ENCODE results near the gene GALNT10. TPM values are rescaled to one million over a fixed set of nuclear protein-coding genes. Genes with fewer than 3 reads are reported as not detected.

Gene GALNT10
- total and polyA plus RNA-seq, 2 experiments from 2014 or later: 43.0 to 45.9 TPM

DNA sequence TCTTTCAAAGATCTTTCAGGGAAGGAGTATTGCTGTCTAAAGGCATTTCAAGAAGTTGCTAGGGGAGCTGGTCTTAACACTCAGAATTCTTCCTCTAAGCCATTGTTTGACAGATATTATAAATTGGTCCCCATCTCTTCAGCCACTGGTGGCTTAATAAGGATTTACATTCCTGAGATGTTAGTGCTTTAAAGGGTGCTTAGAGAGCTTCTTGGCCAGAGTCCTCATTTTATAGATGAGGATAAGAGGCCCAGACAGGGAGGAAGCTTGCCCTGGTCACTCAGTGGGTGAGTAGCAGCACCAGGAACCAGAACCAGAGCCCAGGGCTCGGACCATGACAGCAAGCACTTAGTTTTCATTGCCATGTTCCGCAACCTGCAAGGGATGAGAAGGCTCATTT, 53.2 kb downstream of the GALNT10 start:
- peaks cover 5% of the 10 kb centered on the region for H3K79me2 ChIP-seq
- H3K36me3 ChIP-seq (replicated peaks; ENCODE audit: insufficient read depth, low read depth): no peaks in the 10 kb centered on the region
- no peak overlapping the region for H3K4me3 ChIP-seq
- no peak overlapping the region for H3K27ac ChIP-seq
- TF ChIP-seq, protein P1, sequence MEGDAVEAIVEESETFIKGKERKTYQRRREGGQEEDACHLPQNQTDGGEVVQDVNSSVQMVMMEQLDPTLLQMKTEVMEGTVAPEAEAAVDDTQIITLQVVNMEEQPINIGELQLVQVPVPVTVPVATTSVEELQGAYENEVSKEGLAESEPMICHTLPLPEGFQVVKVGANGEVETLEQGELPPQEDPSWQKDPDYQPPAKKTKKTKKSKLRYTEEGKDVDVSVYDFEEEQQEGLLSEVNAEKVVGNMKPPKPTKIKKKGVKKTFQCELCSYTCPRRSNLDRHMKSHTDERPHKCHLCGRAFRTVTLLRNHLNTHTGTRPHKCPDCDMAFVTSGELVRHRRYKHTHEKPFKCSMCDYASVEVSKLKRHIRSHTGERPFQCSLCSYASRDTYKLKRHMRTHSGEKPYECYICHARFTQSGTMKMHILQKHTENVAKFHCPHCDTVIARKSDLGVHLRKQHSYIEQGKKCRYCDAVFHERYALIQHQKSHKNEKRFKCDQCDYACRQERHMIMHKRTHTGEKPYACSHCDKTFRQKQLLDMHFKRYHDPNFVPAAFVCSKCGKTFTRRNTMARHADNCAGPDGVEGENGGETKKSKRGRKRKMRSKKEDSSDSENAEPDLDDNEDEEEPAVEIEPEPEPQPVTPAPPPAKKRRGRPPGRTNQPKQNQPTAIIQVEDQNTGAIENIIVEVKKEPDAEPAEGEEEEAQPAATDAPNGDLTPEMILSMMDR (IDR thresholded peaks at IDR 0.05; ENCODE audit: poor library complexity): no peak
- no peak for TF ChIP-seq EZH2phosphoT487 (IDR thresholded peaks at IDR 0.05; ENCODE audit: low read depth, severe bottlenecking, unreplicated experiment)
- TF ChIP-seq EZH2 (IDR thresholded peaks at IDR 0.05; ENCODE audit: borderline replicate concordance): no peak
- no peaks in the 10 kb centered on the region for H3K9me3 ChIP-seq (ENCODE audit: low read depth)
- no peak overlapping the region for H3K4me2 ChIP-seq
- 70% methylated on average over 2 of the region's 2 CpGs for WGBS (ENCODE audit: low lambda C conversion rate, missing lambda C conversion rate)
- H2AFZ ChIP-seq: no peak overlapping the region
- no peaks in the 10 kb centered on the region for H3K27me3 ChIP-seq
- DNase-seq (ENCODE audit: low spot score): no peak
- H4K20me1 ChIP-seq (ENCODE audit: insufficient read depth, poor library complexity, severe bottlenecking): no peaks in the 10 kb centered on the region
- peaks cover 27% of the 10 kb centered on the region for H3K4me1 ChIP-seq (ENCODE audit: insufficient read depth)
- H3K9me2 ChIP-seq (replicated peaks; ENCODE audit: insufficient read depth): no peaks in the 10 kb centered on the region

DNA sequence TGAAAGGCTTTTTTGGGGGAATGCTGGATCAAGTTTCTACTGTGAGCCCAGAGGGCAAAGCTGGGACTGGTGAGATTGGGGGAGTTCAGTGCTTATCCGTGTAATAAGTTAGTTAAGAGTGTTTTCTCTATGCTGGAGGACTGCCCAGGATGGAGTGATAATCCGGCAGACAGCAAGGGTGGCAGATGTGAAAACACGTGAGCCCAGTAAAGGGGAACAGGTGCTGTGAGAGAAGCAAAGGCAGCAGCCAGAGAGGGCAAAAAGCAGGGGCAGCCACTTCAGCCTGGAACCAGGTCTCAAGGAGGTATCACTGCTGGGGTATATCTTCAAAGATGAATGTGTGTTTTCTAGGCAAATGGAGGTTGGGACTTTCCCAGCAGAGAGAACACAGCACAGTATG, 53.9 kb downstream of the GALNT10 start:
- no peaks in the 10 kb centered on the region for H4K20me1 ChIP-seq (ENCODE audit: insufficient read depth, poor library complexity, severe bottlenecking)
- H3K79me2 ChIP-seq: peaks cover 5% of the 10 kb centered on the region
- H3K27me3 ChIP-seq: no peaks in the 10 kb centered on the region
- no peak overlapping the region for H3K27ac ChIP-seq
- no peak for DNase-seq (ENCODE audit: low spot score)
- peaks cover 27% of the 10 kb centered on the region for H3K4me1 ChIP-seq (ENCODE audit: insufficient read depth)
- TF ChIP-seq EZH2 (IDR thresholded peaks at IDR 0.05; ENCODE audit: borderline replicate concordance): no peak
- no peak for TF ChIP-seq EZH2phosphoT487 (IDR thresholded peaks at IDR 0.05; ENCODE audit: low read depth, severe bottlenecking, unreplicated experiment)
- H3K9me2 ChIP-seq (replicated peaks; ENCODE audit: insufficient read depth): no peaks in the 10 kb centered on the region
- no peak overlapping the region for H3K4me3 ChIP-seq
- no peak overlapping the region for H3K4me2 ChIP-seq
- H3K36me3 ChIP-seq (replicated peaks; ENCODE audit: insufficient read depth, low read depth): no peaks in the 10 kb centered on the region
- H2AFZ ChIP-seq: no peak overlapping the region
- no peaks in the 10 kb centered on the region for H3K9me3 ChIP-seq (ENCODE audit: low read depth)
- WGBS (ENCODE audit: low lambda C conversion rate, missing lambda C conversion rate): 73% methylated on average over 3 of the region's 3 CpGs

DNA sequence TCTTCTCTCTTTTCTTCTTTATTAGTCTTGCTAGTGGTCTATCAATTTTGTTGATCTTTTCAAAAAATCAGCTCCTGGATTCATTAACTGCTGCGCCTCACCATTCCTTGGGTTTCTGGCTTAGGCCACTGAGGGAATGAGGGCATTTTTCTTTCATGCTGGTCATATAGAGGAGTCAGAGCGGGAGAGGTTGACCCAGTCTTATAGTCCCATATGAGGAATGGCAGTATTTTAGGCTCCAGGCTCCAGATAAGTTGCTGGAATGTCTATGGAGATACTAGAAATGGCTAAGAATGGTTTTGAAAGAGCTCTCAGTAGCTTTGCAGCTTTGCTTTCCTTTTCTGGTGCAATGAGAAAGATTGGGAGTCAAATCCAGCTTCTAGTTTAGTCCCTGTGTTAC, 58.2 kb downstream of the GALNT10 start:
- Histone ChIP-seq H3K4me1 (ENCODE audit: insufficient read depth) (peaks cover 5% of the 10 kb centered on the region), H2AFZ (no peak overlapping the region), H3K4me2 (no peak overlapping the region), H3K9me3 (ENCODE audit: low read depth) (no peaks in the 10 kb centered on the region), H3K36me3 (replicated peaks; ENCODE audit: insufficient read depth, low read depth) (no peaks in the 10 kb centered on the region), H3K4me3 (no peak overlapping the region), H4K20me1 (ENCODE audit: insufficient read depth, poor library complexity, severe bottlenecking) (no peaks in the 10 kb centered on the region), H3K27ac (no peak overlapping the region), H3K79me2 (peaks cover 2% of the 10 kb centered on the region), H3K9me2 (replicated peaks; ENCODE audit: insufficient read depth) (no peaks in the 10 kb centered on the region), H3K27me3 (no peaks in the 10 kb centered on the region)
- WGBS (ENCODE audit: low lambda C conversion rate, missing lambda C conversion rate): 94% methylated on average over 2 of the region's 2 CpGs
- no peak for DNase-seq (ENCODE audit: low spot score)
- TF ChIP-seq EZH2 (IDR thresholded peaks at IDR 0.05; ENCODE audit: borderline replicate concordance): no peak
- TF ChIP-seq EZH2phosphoT487 (IDR thresholded peaks at IDR 0.05; ENCODE audit: low read depth, severe bottlenecking, unreplicated experiment): no peak
- TF ChIP-seq, protein P1 (IDR thresholded peaks at IDR 0.05; ENCODE audit: poor library complexity): no peak

DNA sequence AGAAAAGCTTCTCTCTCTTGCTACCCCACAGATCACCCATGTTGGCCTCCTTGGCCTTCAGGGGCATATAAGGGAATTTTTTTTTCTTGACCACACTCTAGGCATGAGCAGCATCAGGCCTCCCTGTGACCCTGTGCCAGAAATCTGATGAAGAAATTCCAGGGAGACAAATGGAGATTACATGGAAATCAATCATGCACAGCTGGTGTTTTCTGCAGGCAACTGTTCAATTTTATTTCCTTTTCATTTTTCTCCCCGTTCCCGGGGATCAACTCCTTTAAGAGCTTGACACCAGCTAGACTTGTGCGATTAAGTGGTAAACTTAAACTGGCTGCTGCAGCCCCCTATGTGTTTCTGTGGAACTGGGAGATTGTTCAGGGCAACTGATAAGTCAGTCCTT, 59.3 kb downstream of the GALNT10 start:
- Histone ChIP-seq H3K4me3 (no peak overlapping the region), H3K79me2 (peaks cover 2% of the 10 kb centered on the region), H3K9me2 (replicated peaks; ENCODE audit: insufficient read depth) (no peaks in the 10 kb centered on the region), H3K27ac (no peak overlapping the region), H3K36me3 (replicated peaks; ENCODE audit: insufficient read depth, low read depth) (no peaks in the 10 kb centered on the region), H4K20me1 (ENCODE audit: insufficient read depth, poor library complexity, severe bottlenecking) (no peaks in the 10 kb centered on the region), H3K9me3 (ENCODE audit: low read depth) (no peaks in the 10 kb centered on the region), H3K4me2 (no peak overlapping the region), H3K27me3 (no peaks in the 10 kb centered on the region), H3K4me1 (ENCODE audit: insufficient read depth) (no peaks in the 10 kb centered on the region), H2AFZ (no peak overlapping the region)
- 60% methylated on average over 3 of the region's 3 CpGs for WGBS (ENCODE audit: low lambda C conversion rate, missing lambda C conversion rate)
- TF ChIP-seq, protein P1 (IDR thresholded peaks at IDR 0.05; ENCODE audit: poor library complexity): no peak
- TF ChIP-seq EZH2 (IDR thresholded peaks at IDR 0.05; ENCODE audit: borderline replicate concordance) (no peak), EZH2phosphoT487 (IDR thresholded peaks at IDR 0.05; ENCODE audit: low read depth, severe bottlenecking, unreplicated experiment) (no peak)
- DNase-seq (ENCODE audit: low spot score): no peak
